GM12878 (cell line): ENCODE measurements around the gene SNX7. TPM values are rescaled to one million over a fixed set of nuclear protein-coding genes. Genes with fewer than 3 reads are reported as not detected.

Experiments used
- ATAC-seq: fragments of 200-7000 bp; cut with Tn5 transposase; 3 replicates; pipeline ENCODE4 v1.9.1; 2020; ENCODE audit warnings: mild to moderate bottlenecking, moderate library complexity
- BruUV-seq: library from RNA; stranded (reverse); fragments of 400-500 nt; replicated peaks from 2 replicates; lab custom pipeline; 2021; lab: Mats Ljungman, UMichigan
- CTCF ChIA-PET: fragments of 300-600 bp; sonication (Branson Sonifier 250); formaldehyde crosslinking; extraction: SDS; loops from one replicate; lab custom pipeline; 2021; ENCODE audit warnings: inconsistent platforms; lab: Yijun Ruan, JAX
- POLR2A ChIA-PET: fragments of 350-600 bp; formaldehyde crosslinking; extraction: SDS; loops from one replicate; lab custom pipeline; 2021; ENCODE audit warnings: inconsistent platforms; lab: Charles Lee
- RAD21 ChIA-PET: fragments of 300-600 bp; sonication (Branson Sonifier 250); formaldehyde crosslinking; loops from one replicate; lab custom pipeline; 2023; ENCODE audit warnings: antibody characterized with exemption; ENCODE audit not compliant: unreplicated experiment; lab: Charles Lee
- SMC1A ChIA-PET: fragments of 300-600 bp; sonication (Branson Sonifier 250); formaldehyde crosslinking; loops from one replicate; lab custom pipeline; 2023; ENCODE audit not compliant: unreplicated experiment, uncharacterized antibody; lab: Charles Lee
- DNase-seq: peaks from one replicate; pipeline ENCODE4 v3.0.0-alpha.2; 2011; ENCODE audit warnings: low read depth, low spot score
- FAIRE-seq: peaks from 3 replicates; lab custom pipeline; 2011; peaks lifted over from hg19 to GRCh38; lab: Jason Lieb, UNC
- H2AFZ ChIP-seq: 2 replicates; pipeline ENCODE4 v1.6.0; 2011; ENCODE audit warnings: low read depth, low read length, control low read depth; ENCODE audit not compliant: control insufficient read depth
- H3K27ac ChIP-seq: 2 replicates; pipeline ENCODE4 v1.5.1; 2011; ENCODE audit warnings: control low read depth; ENCODE audit not compliant: control insufficient read depth, insufficient read depth
- H3K27me3 ChIP-seq, 2 experiments: replicated peaks in 1 of 2; 2 replicates each; pipeline versions ENCODE4 v1.6.0 to v1.6.1; 2011; ENCODE audit warnings: low read length in 1 of 2; ENCODE audit not compliant: control insufficient read depth in 2 of 2, insufficient read depth in 2 of 2
- H3K36me3 ChIP-seq, 2 experiments: 2 replicates each; pipeline ENCODE4 v1.5.1; 2011; ENCODE audit warnings: low read length in 1 of 2; ENCODE audit not compliant: control insufficient read depth in 2 of 2, insufficient read depth in 2 of 2
- H3K4me1 ChIP-seq: 2 replicates; pipeline ENCODE4 v1.6.1; 2011; ENCODE audit warnings: mild to moderate bottlenecking, low read length, moderate library complexity, mixed read lengths; ENCODE audit not compliant: control insufficient read depth, insufficient read depth
- H3K4me2 ChIP-seq: 2 replicates; pipeline ENCODE4 v1.6.0; 2011; ENCODE audit warnings: control low read depth; ENCODE audit not compliant: control insufficient read depth, insufficient read depth
- H3K4me3 ChIP-seq: fragments of 200-600 bp; sonication (generic); 2 replicates; pipeline ENCODE4 v1.5.1; 2016
- H3K79me2 ChIP-seq: 2 replicates; pipeline ENCODE4 v1.6.0; 2011; ENCODE audit warnings: low read length; ENCODE audit not compliant: control insufficient read depth, insufficient read depth
- H3K9ac ChIP-seq: 2 replicates; pipeline ENCODE4 v1.8.0; 2011; ENCODE audit warnings: low read length, control low read depth, mixed read lengths; ENCODE audit not compliant: control insufficient read depth, insufficient read depth
- H3K9me3 ChIP-seq: replicated peaks from 3 replicates; pipeline ENCODE4 v1.5.1; 2011; ENCODE audit warnings: mild to moderate bottlenecking, low read length; ENCODE audit not compliant: control insufficient read depth, insufficient read depth
- H4K20me1 ChIP-seq: 2 replicates; pipeline ENCODE4 v1.6.0; 2011; ENCODE audit not compliant: control insufficient read depth, insufficient read depth
- HDAC6 ChIP-seq: fragments of 200-600 bp; sonication (generic); IDR thresholded peaks from one replicate; pipeline ENCODE4 v1.8.0; 2017; ENCODE audit warnings: antibody characterized with exemption; ENCODE audit not compliant: unreplicated experiment
- MEF2A ChIP-seq: IDR thresholded peaks from 2 replicates; pipeline ENCODE4 v1.6.1; 2011; ENCODE audit warnings: low read depth, mild to moderate bottlenecking, low read length, moderate library complexity; ENCODE audit not compliant: insufficient read depth
- MTA2 ChIP-seq: fragments of 450-650 bp; IDR thresholded peaks from 2 replicates; pipeline ENCODE4 v1.6.1; 2016; ENCODE audit warnings: low read depth, mild to moderate bottlenecking, moderate library complexity
- NFYB ChIP-seq: IDR thresholded peaks from 2 replicates; pipeline ENCODE4 v1.6.1; 2011; ENCODE audit warnings: low read depth, mild to moderate bottlenecking, low read length, improper control_type of control experiment, moderate library complexity; ENCODE audit not compliant: insufficient read depth
- SIX5 ChIP-seq: IDR thresholded peaks from 2 replicates; pipeline ENCODE4 v1.6.1; 2011; ENCODE audit warnings: mild to moderate bottlenecking, low read depth, low read length, moderate library complexity; ENCODE audit not compliant: severe bottlenecking
- SMAD1 ChIP-seq: fragments of 450-650 bp; IDR thresholded peaks from 2 replicates; pipeline ENCODE4 v1.6.1; 2018; ENCODE audit warnings: mild to moderate bottlenecking, low read depth; ENCODE audit not compliant: partially characterized antibody
- SRF ChIP-seq, 2 experiments: IDR thresholded peaks; 2 replicates each; pipeline ENCODE4 v1.6.1; 2011; ENCODE audit warnings: low read depth in 2 of 2, low read length in 2 of 2, mild to moderate bottlenecking in 1 of 2, moderate library complexity in 1 of 2
- WGBS: methylation state at CpG from one replicate; pipeline ENCODE4 v1.1.6; 2016; ENCODE audit warnings: low lambda C conversion rate; ENCODE audit not compliant: insufficient replicate concordance, insufficient coverage; ENCODE audit errors: missing lambda C conversion rate; 5-methylcytosine and 5-hydroxymethylcytosine counted together
- in situ Hi-C: fragments of 300-500 bp; cut with MboI; formaldehyde crosslinking; loops from 9 replicates; pipeline ENCODE4 v1.14.3; 2018; ENCODE audit warnings: mixed read lengths
- intact Hi-C: fragments of 100-400 bp; cut with micrococcal nuclease; formaldehyde crosslinking; loops from one replicate; pipeline ENCODE4 v1.14.2; 2022; ENCODE audit not compliant: unreplicated experiment
- polyA plus RNA-seq, 11 experiments: library from polyadenylated mRNA; depleted of rRNA in 4 of 11; unstranded in 6 of 11; stranded (reverse) in 5 of 11; fragments of >200 nt; fragmentation: Nextera tagmentation in 4 of 11; fragmentation: Illumina TruSeq in 1 of 11; extraction: Ambion mirVana in 4 of 11; extraction: Trizol in 1 of 11; gene quantifications; 1 replicate in 1 of 11; 2 replicates in 10 of 11; pipeline versions ENCODE4 v1.2.1 to v1.2.3, GENCODE V29; 2011 to 2016; ENCODE audit warnings: inconsistent platforms in 2 of 11, missing spikeins in 2 of 11, low read depth in 1 of 11
- total RNA-seq, 4 experiments: library from RNA; depleted of rRNA in 3 of 4; stranded (reverse); fragments of >200 nt in 3 of 4; fragmentation: Illumina TruSeq in 1 of 4; extraction: Trizol in 1 of 4; gene quantifications; 2 replicates each; pipeline versions ENCODE4 v1.2.1 to v1.2.3, GENCODE V29; 2013 to 2021
- TF ChIP-seq, protein P1 (sequence below): fragments of 450-650 bp; IDR thresholded peaks from 2 replicates; pipeline ENCODE4 v1.6.1; 2017; ENCODE audit warnings: antibody characterized with exemption, mild to moderate bottlenecking, moderate library complexity
- TF ChIP-seq, protein P2 (sequence below): fragments of 450-650 bp; IDR thresholded peaks from 2 replicates; pipeline ENCODE4 v1.6.1; 2018; ENCODE audit warnings: mild to moderate bottlenecking, low read depth, moderate library complexity; ENCODE audit not compliant: partially characterized antibody

SNX7 gene
- total and polyA plus RNA-seq, 10 of the 15 experiments (the other 5 are each of a cell fraction or from before 2014, with no cell fraction given) = 0.23 to 0.82 (median 0.34) TPM

DNA sequence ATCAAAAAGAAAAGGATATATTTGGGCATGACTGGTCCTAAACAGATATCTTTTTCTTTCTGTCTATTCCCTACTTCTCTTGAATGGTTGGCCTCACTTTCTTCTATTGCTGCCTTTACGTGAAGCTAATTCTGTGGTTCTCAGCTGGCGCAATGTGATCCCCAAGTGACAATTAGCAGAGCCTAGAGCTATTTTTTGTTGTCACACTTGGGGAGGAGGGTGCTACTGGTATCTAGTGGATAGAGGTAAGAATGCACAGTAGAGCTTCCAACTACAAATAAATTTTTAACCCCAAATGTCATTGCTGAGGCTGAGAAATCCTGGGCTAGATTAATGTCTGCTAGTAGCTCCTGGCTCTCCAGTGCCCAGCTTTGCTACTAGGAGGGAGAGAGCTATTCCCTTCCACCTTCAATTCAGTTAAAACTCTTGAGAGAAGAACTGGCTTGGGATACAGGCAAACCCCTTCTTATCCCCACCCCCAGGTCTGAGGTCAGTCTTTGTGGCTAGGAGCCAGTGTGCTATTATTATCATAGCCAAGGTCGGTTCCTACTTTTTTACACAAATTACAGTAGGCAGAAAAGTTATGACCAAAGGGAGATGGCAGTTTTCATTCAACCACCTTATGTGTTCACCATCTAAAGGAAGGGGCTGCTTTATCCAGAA, 102.1 kb downstream of the SNX7 start:
- Histone ChIP-seq H3K9me3 (no peaks in the 10 kb centered on the region), H3K9ac (no peak overlapping the region), H3K79me2 (no peaks in the 10 kb centered on the region), H4K20me1 (no peaks in the 10 kb centered on the region), H3K36me3 (no peaks in the 10 kb centered on the region), H3K27ac (no peak overlapping the region), H3K4me3 (no peak overlapping the region), H2AFZ (no peak overlapping the region), H3K4me2 (no peak overlapping the region), H3K4me1 (no peaks in the 10 kb centered on the region), H3K27me3 (no peaks in the 10 kb centered on the region)
- in situ Hi-C loops (no loop called here), intact Hi-C loops (loop anchor here (10.0 kb wide), 1 partner anchor 209 kb away; no protein-coding TSS in a partner anchor)
- ChIA-PET RAD21 (interaction anchor here (1.5 kb wide), 1 partner anchor 103 kb away, joined by 3 read pairs; no protein-coding TSS in a partner anchor), CTCF (interaction anchor here (6.8 kb wide), 1 partner anchor 14 kb away, joined by 57 read pairs; no protein-coding TSS in a partner anchor), SMC1A (interaction anchor here (0.9 kb wide), 1 partner anchor 57 kb away, joined by 3 read pairs; no protein-coding TSS in a partner anchor), POLR2A (no interaction called here)
- no peak for ATAC-seq
- TF ChIP-seq, protein P1, sequence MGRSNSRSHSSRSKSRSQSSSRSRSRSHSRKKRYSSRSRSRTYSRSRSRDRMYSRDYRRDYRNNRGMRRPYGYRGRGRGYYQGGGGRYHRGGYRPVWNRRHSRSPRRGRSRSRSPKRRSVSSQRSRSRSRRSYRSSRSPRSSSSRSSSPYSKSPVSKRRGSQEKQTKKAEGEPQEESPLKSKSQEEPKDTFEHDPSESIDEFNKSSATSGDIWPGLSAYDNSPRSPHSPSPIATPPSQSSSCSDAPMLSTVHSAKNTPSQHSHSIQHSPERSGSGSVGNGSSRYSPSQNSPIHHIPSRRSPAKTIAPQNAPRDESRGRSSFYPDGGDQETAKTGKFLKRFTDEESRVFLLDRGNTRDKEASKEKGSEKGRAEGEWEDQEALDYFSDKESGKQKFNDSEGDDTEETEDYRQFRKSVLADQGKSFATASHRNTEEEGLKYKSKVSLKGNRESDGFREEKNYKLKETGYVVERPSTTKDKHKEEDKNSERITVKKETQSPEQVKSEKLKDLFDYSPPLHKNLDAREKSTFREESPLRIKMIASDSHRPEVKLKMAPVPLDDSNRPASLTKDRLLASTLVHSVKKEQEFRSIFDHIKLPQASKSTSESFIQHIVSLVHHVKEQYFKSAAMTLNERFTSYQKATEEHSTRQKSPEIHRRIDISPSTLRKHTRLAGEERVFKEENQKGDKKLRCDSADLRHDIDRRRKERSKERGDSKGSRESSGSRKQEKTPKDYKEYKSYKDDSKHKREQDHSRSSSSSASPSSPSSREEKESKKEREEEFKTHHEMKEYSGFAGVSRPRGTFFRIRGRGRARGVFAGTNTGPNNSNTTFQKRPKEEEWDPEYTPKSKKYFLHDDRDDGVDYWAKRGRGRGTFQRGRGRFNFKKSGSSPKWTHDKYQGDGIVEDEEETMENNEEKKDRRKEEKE = no peak
- no TSS peak for BruUV-seq
- WGBS = 51% methylated on average over 3 of the region's 3 CpGs
- no peak for FAIRE-seq
- DNase-seq = no peak

DNA sequence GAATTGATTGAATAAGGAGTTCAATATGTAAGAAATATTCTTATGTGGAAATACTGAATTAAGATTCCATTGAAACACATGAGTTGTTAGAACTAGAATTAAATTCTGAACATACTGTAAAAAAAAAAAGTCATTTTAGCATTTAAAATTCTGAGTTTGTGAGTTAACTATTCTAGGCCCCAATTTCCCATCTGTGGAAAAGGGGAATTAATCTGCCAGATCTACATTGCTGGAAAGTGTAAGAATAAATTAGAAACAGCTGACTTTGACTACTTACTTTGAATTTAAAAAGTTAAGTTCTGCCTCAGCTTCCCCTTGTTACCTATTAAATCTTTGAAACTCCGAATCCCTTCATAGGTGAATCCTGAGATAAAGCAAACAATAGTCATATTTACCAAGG, 103.0 kb downstream of the SNX7 start:
- Histone ChIP-seq H3K27me3 (no peaks in the 10 kb centered on the region), H3K79me2 (no peaks in the 10 kb centered on the region), H3K9ac (no peak overlapping the region), H3K36me3 (no peaks in the 10 kb centered on the region), H3K4me2 (no peak overlapping the region), H3K9me3 (no peaks in the 10 kb centered on the region), H3K4me3 (no peak overlapping the region), H2AFZ (no peak overlapping the region), H3K27ac (no peak overlapping the region), H3K4me1 (no peaks in the 10 kb centered on the region), H4K20me1 (no peaks in the 10 kb centered on the region)
- RAD21 ChIA-PET = interaction anchor here (0.8 to 1.5 kb wide), 2 partner anchors 104 to 416 kb away, joined by 3 read pairs; no protein-coding TSS in a partner anchor
- CTCF ChIA-PET = interaction anchor here (6.8 kb wide), 1 partner anchor 15 kb away, joined by 57 read pairs; no protein-coding TSS in a partner anchor
- intact Hi-C loops = loop anchor here (10.0 kb wide), 1 partner anchor 210 kb away; no protein-coding TSS in a partner anchor
- SMC1A ChIA-PET = interaction anchor here (0.9 kb wide), 1 partner anchor 58 kb away, joined by 3 read pairs; no protein-coding TSS in a partner anchor
- 3% methylated on average over 1 of the region's 1 CpG for WGBS
- POLR2A ChIA-PET = no interaction called here
- no peak for FAIRE-seq
- BruUV-seq = no TSS peak
- in situ Hi-C loops = no loop called here
- no peak for DNase-seq
- no peak for ATAC-seq
- TF ChIP-seq MEF2A (no peak), MTA2 (no peak), NFYB (no peak), HDAC6 (no peak), SRF (IDR thresholded peaks at IDR 0.05; ENCODE audit: low read depth in 2 of 2, low read length in 2 of 2) (no peak), SIX5 (no peak), SMAD1 (no peak)
- TF ChIP-seq, protein P2, sequence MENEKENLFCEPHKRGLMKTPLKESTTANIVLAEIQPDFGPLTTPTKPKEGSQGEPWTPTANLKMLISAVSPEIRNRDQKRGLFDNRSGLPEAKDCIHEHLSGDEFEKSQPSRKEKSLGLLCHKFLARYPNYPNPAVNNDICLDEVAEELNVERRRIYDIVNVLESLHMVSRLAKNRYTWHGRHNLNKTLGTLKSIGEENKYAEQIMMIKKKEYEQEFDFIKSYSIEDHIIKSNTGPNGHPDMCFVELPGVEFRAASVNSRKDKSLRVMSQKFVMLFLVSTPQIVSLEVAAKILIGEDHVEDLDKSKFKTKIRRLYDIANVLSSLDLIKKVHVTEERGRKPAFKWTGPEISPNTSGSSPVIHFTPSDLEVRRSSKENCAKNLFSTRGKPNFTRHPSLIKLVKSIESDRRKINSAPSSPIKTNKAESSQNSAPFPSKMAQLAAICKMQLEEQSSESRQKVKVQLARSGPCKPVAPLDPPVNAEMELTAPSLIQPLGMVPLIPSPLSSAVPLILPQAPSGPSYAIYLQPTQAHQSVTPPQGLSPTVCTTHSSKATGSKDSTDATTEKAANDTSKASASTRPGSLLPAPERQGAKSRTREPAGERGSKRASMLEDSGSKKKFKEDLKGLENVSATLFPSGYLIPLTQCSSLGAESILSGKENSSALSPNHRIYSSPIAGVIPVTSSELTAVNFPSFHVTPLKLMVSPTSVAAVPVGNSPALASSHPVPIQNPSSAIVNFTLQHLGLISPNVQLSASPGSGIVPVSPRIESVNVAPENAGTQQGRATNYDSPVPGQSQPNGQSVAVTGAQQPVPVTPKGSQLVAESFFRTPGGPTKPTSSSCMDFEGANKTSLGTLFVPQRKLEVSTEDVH = no peak
